ENCODE measurements around the gene EGR2. TPM values are rescaled to one million over a fixed set of nuclear protein-coding genes. Genes with fewer than 3 reads are reported as not detected.

EGR2 gene
- total RNA-seq, 1 donor from 2014 or later: 126 TPM

DNA sequence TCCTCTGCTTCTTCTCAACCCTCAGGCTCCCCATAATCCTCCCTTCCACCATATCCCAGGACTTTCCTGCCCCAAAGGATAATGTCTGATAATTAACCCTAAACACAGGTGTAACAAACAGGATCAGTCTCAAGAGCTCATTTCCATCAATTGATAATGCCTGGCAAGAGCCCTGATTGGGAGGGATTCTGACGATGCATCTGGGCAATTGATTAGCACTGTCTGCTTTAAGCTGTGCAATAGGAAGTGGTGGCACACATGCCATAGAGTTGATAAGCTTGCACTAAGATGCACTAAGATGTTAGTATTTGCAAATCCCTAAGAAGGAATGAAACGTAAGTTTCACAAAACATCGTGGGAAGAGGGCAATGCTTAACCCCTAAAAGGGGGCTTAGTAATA is 27.4 kb upstream of the EGR2 start:
- peaks cover 9% of the 10 kb centered on the region for H3K27me3 Mint-ChIP-seq (ENCODE audit: low read depth)
- DNase-seq (ENCODE audit: low spot score): no peak
- peaks cover 21% of the 10 kb centered on the region for H3K9me3 Mint-ChIP-seq
- intact Hi-C loops (cut with micrococcal nuclease): no loop called here
- peaks cover 32% of the 10 kb centered on the region for H3K4me1 Mint-ChIP-seq (ENCODE audit: low read depth)
- peaks cover 20% of the 10 kb centered on the region for H3K36me3 Mint-ChIP-seq (ENCODE audit: low read depth)
- no peak overlapping the region for H3K4me3 Mint-ChIP-seq (ENCODE audit: low read depth)
- no peak overlapping the region for H3K27ac Mint-ChIP-seq

- no peak for DNase-seq (ENCODE audit: low spot score)
- H3K36me3 Mint-ChIP-seq (ENCODE audit: low read depth): peaks cover 16% of the 10 kb centered on the region
- H3K27me3 Mint-ChIP-seq (ENCODE audit: low read depth): peaks cover 10% of the 10 kb centered on the region
- no peak overlapping the region for H3K27ac Mint-ChIP-seq
- intact Hi-C loops (cut with micrococcal nuclease): no loop called here
- H3K9me3 Mint-ChIP-seq: peaks cover 16% of the 10 kb centered on the region
- no peak overlapping the region for H3K4me3 Mint-ChIP-seq (ENCODE audit: low read depth)
- H3K4me1 Mint-ChIP-seq (ENCODE audit: low read depth): peaks cover 32% of the 10 kb centered on the region
Observed at GRCh38 chr10:62842983-62843382, 26.8 kb upstream of the EGR2 start.

DNA sequence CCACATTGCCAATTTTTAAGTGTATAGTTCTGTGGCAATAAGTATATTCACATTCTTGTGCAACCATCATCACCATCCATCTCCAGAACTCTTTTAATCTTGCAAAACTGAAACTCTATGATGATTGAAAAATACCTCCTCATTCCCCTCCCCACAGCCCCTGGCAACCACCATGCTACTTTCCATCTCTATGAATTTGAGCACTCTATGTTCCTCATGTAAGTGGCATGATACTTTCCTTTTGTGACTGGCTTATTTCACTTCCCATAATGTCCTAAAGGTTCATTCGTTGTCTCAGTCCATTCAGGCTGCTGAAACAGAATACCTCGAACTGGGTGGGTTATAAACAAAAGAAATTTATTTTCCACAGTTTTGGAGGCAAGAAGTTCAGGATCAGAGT is 23.4 kb upstream of the EGR2 start:
- Mint-ChIP-seq H3K27me3 (ENCODE audit: low read depth) (peaks cover 21% of the 10 kb centered on the region), H3K4me1 (ENCODE audit: low read depth) (peaks cover 18% of the 10 kb centered on the region), H3K9me3 (no peaks in the 10 kb centered on the region), H3K4me3 (ENCODE audit: low read depth) (no peak overlapping the region), H3K27ac (no peak overlapping the region), H3K36me3 (ENCODE audit: low read depth) (no peaks in the 10 kb centered on the region)
- intact Hi-C loops (cut with micrococcal nuclease): no loop called here
- no peak for DNase-seq (ENCODE audit: low spot score)

DNA sequence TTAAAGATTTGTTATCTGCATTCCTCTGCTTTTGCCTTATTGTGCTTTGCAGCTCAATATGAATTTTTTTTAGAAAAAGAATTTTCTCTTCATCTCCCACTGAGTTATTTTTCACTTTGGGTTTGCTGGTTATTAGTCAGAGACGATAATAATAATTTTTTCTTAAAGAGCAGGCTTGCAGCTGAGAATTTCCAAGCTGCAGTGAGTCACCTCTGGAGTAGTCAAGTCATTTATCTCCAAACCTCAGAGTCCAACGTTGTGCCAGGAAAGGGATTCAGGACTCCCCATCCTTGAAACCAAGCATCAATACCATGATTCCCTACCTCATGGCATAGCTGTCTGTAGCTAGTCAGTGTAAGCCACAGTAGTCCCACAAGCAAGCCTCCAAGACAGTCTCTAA is 15.2 kb upstream of the EGR2 start:
- Mint-ChIP-seq H3K4me3 (ENCODE audit: low read depth) (no peak overlapping the region), H3K9me3 (no peaks in the 10 kb centered on the region), H3K27me3 (ENCODE audit: low read depth) (peaks cover 14% of the 10 kb centered on the region), H3K36me3 (ENCODE audit: low read depth) (no peaks in the 10 kb centered on the region), H3K4me1 (ENCODE audit: low read depth) (peaks cover 9% of the 10 kb centered on the region), H3K27ac (no peak overlapping the region)
- no peak for DNase-seq (ENCODE audit: low spot score)
- intact Hi-C loops (cut with micrococcal nuclease): no loop called here

GRCh38 chr10:62830679-62831078 is 14.5 kb upstream of the EGR2 start:
- Mint-ChIP-seq H3K27me3 (ENCODE audit: low read depth) (peaks cover 12% of the 10 kb centered on the region), H3K4me1 (ENCODE audit: low read depth) (peaks cover 13% of the 10 kb centered on the region), H3K4me3 (ENCODE audit: low read depth) (no peak overlapping the region), H3K9me3 (no peaks in the 10 kb centered on the region), H3K27ac (no peak overlapping the region), H3K36me3 (ENCODE audit: low read depth) (no peaks in the 10 kb centered on the region)
- intact Hi-C loops (cut with micrococcal nuclease): no loop called here
- DNase-seq (ENCODE audit: low spot score): no peak

DNA sequence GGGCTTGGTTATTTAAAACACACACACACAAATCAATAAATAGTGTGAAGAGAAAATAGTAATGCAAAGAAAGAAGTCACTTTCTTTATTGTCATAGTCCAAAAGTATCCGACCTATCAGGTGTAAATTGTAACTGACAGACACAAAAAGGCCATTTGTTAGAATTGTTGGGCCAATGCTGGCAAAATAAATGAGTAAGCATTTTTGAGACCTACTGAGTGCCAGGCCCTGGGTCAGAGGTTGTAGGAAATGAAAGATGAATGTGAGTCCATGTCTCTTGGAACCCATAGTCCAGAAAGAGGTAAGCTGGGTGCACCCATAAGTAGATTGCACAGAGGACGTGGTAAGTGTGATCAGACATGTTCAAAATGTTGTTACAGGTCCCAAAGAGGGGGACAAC is 13.5 kb upstream of the EGR2 start:
- intact Hi-C loops (cut with micrococcal nuclease): no loop called here
- Mint-ChIP-seq H3K4me1 (ENCODE audit: low read depth) (peaks cover 13% of the 10 kb centered on the region), H3K27me3 (ENCODE audit: low read depth) (peaks cover 12% of the 10 kb centered on the region), H3K36me3 (ENCODE audit: low read depth) (no peaks in the 10 kb centered on the region), H3K9me3 (no peaks in the 10 kb centered on the region), H3K27ac (no peak overlapping the region), H3K4me3 (ENCODE audit: low read depth) (no peak overlapping the region)
- DNase-seq (ENCODE audit: low spot score): no peak

DNA sequence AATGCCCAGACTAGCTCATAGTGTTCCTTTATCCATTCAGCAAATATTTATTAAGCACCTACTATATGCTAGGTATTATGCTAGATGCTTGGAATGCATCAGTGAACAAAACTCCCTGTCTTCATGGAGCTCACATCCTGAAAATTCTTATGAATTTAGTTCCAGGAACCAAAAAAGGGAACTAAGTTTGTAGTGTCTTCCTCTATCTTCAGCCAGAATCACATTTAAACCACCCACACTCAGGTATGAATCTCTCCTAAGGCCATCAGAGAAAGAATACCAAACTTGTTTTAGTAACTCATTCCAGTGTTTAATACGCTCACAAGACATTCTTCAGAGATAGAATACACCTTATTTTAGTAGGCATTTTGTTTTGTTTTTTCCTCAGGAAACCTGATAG is 10.1 kb upstream of the EGR2 start:
- H3K27ac Mint-ChIP-seq: no peak overlapping the region
- intact Hi-C loops (cut with micrococcal nuclease): no loop called here
- DNase-seq (ENCODE audit: low spot score): no peak
- peaks cover 16% of the 10 kb centered on the region for H3K4me1 Mint-ChIP-seq (ENCODE audit: low read depth)
- no peak overlapping the region for H3K4me3 Mint-ChIP-seq (ENCODE audit: low read depth)
- H3K36me3 Mint-ChIP-seq (ENCODE audit: low read depth): no peaks in the 10 kb centered on the region
- peaks cover 6% of the 10 kb centered on the region for H3K27me3 Mint-ChIP-seq (ENCODE audit: low read depth)
- no peaks in the 10 kb centered on the region for H3K9me3 Mint-ChIP-seq

DNA sequence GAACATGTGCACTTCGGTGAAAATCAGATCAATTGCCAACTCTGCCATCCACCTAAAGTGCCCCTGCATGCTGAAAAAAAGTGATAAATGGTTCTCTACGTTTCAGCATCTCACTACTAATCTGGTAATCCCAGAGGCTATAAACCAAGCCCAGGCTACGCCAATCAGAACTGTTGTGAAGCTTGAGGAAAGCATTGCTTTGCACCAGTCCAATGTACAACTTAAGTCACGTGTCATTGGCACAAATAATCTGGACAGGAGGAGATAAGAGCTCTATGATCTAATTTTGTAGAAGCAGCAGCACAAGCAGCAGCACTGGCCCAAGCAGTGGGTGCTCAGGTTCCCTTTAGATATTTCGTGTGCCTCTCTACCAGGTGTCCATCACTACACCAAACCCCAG is 4.4 kb upstream of the EGR2 start:
- Mint-ChIP-seq H3K36me3 (ENCODE audit: low read depth) (peaks cover 13% of the 10 kb centered on the region), H3K9me3 (no peaks in the 10 kb centered on the region), H3K27ac (no peak overlapping the region), H3K4me3 (ENCODE audit: low read depth) (no peak overlapping the region), H3K4me1 (ENCODE audit: low read depth) (peaks cover 27% of the 10 kb centered on the region), H3K27me3 (ENCODE audit: low read depth) (peaks cover 24% of the 10 kb centered on the region)
- no peak for DNase-seq (ENCODE audit: low spot score)
- intact Hi-C loops (cut with micrococcal nuclease): no loop called here

GRCh38 chr10:62819141-62819920 is 3.2 kb upstream of the EGR2 start:
- H3K27ac Mint-ChIP-seq: peak overlapping the region; percentile 51
- no peak for DNase-seq (ENCODE audit: low spot score)
- intact Hi-C loops (cut with micrococcal nuclease): loop anchor here (2.0 to 10.0 kb wide), 6 partner anchors 249 to 703 kb away; partner anchors contain the start of gene REEP3
- H3K27me3 Mint-ChIP-seq (ENCODE audit: low read depth): peaks cover 26% of the 10 kb centered on the region
- H3K36me3 Mint-ChIP-seq (ENCODE audit: low read depth): peaks cover 26% of the 10 kb centered on the region
- H3K4me1 Mint-ChIP-seq (ENCODE audit: low read depth): peaks cover 28% of the 10 kb centered on the region
- peak overlapping the region; percentile 65 for H3K4me3 Mint-ChIP-seq (ENCODE audit: low read depth)
- H3K9me3 Mint-ChIP-seq: no peaks in the 10 kb centered on the region

DNA sequence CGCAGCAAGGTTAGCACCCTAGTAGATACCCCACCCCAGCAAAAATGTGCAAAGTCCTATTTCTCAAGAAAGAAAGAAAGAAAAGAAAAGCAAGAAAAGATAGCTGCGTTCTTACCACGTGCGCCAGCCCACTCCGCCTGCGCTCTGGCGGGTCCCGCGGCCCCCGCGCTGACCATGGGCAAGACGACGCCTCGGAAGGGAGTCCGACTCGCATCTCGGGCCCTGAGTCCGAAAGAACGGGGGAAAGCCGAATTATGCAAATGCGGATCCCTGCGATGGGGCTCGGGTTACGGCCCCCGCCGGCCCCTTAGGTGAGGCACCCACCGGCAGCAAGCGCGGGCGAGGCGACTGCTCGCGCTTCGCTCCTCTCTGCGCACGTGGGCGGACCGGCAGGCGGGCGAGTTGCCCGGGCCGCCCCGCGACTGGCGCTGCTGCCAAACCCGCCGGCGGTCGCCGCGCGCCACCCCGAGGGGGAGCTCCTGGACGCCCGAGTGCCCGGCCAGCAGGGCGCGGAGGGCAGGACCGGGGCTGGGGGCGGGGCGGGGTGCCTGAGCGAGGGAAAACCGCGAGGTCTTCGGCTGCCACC is 2.4 kb upstream of the EGR2 start:
- Mint-ChIP-seq H3K4me3 (ENCODE audit: low read depth) (peak overlapping the region; percentile 97), H3K4me1 (ENCODE audit: low read depth) (peaks cover 32% of the 10 kb centered on the region), H3K27ac (peak overlapping the region; percentile 100), H3K9me3 (no peaks in the 10 kb centered on the region), H3K36me3 (ENCODE audit: low read depth) (peaks cover 34% of the 10 kb centered on the region), H3K27me3 (ENCODE audit: low read depth) (peaks cover 26% of the 10 kb centered on the region)
- DNase-seq (ENCODE audit: low spot score): peak; percentile 30
- intact Hi-C loops (cut with micrococcal nuclease): loop anchor here (1.0 to 10.0 kb wide), 8 partner anchors 208 to 704 kb away; partner anchors contain the start of gene REEP3

DNA sequence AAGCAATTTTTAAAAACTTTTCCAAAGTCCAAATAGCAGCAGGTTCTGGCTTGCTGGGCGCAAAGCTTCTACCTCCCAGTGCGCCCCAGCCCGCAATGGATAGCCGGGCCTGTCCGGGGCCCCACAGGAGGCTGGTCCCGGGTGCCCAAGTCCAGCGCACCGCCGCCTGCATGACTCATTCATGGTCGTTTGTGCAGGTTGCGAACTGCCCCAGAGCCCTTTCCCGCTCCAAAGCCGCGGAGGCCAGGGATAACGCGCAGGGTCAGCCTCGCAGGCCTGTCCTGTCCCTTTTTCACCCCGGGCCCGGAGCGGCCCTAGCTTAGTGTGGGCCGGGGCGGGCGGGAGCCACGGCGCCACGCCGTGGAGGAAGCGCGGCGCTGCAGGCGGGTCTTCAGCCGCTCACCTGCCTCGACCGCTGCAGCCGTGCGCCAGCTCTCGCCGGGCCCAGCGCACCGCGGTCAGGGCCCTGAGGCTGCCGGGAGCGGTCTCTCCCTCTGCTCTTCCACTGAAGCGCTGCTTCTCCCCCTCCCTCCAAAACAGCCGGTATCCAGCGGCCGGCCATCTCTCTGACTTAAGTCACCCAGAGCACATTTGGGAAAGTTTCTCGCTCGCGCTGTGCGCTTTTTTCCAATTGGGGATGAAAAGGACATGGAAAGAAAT is 1.7 kb upstream of the EGR2 start:
- no peaks in the 10 kb centered on the region for H3K9me3 Mint-ChIP-seq
- peaks cover 25% of the 10 kb centered on the region for H3K27me3 Mint-ChIP-seq (ENCODE audit: low read depth)
- intact Hi-C loops (cut with micrococcal nuclease): loop anchor here (1.0 to 10.0 kb wide), 13 partner anchors 208 to 915 kb away; partner anchors contain the start of genes NRBF2 and REEP3

GRCh38 chr10:62817121-62817765 is 1.1 kb upstream of the EGR2 start:
- H3K36me3 Mint-ChIP-seq (ENCODE audit: low read depth): peaks cover 47% of the 10 kb centered on the region
- H3K27ac Mint-ChIP-seq: peak overlapping the region; percentile 100
- peak overlapping the region; percentile 97 for H3K4me3 Mint-ChIP-seq (ENCODE audit: low read depth)
- peaks cover 41% of the 10 kb centered on the region for H3K4me1 Mint-ChIP-seq (ENCODE audit: low read depth)
- intact Hi-C loops (cut with micrococcal nuclease): loop anchor here (1.0 to 10.0 kb wide), 10 partner anchors 223 to 914 kb away; partner anchors contain the start of genes NRBF2 and REEP3
- no peaks in the 10 kb centered on the region for H3K9me3 Mint-ChIP-seq
- no peak for DNase-seq (ENCODE audit: low spot score)
- H3K27me3 Mint-ChIP-seq (ENCODE audit: low read depth): peaks cover 22% of the 10 kb centered on the region

More for the DNA sequence above, 1.7 kb upstream of the EGR2 start:
- peak; percentile 60 for DNase-seq (ENCODE audit: low spot score)
- H3K4me3 Mint-ChIP-seq (ENCODE audit: low read depth): peak overlapping the region; percentile 97
- H3K4me1 Mint-ChIP-seq (ENCODE audit: low read depth): peaks cover 37% of the 10 kb centered on the region
- H3K27ac Mint-ChIP-seq: peak overlapping the region; percentile 100
- H3K36me3 Mint-ChIP-seq (ENCODE audit: low read depth): peaks cover 40% of the 10 kb centered on the region

Data from activated T-helper 2 cell treated with anti-CD3 and anti-CD28 coated beads, Interferon-gamma antibody, Interleukin-2, Interleukin-4, amounts not matched to agents 10 μg/mL and 5 μg/mL and 100 μg/mL, durations not matched to agents 14 hours and 24 hours and 36 hours (primary cell).